HUDEP-2 (cell line): ENCODE measurements around the gene AAK1.
"Not testable (repeated sequence)": the region's sequence is repeated elsewhere in the genome, so short reads cannot be mapped to it uniquely, and the experiment has no call there.

Experiments
- DNase-seq, 76 experiments: peaks; one replicate each; lab custom pipeline; 2025; ENCODE audit not compliant: unreplicated experiment in 76 of 76; lab: John Stamatoyannopoulos, UW

Gene AAK1

DNA sequence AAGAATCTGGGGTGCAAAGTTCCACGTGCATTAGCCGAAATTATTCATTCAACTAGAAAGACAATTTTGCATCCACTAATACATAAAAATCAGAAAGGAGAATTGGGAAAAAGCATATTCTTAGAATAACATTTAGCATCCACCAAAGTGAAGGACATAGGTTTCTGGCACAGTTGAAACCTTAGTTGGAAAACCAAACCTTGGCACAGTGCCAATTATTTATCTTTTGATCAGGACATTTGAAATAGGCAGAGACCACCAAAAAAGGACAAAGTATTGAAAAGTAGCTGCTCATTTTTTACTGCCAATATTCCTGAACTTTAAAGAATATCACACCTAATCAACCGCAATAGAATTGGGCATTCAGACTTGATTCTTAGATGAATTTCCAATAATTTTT lies 180.8 kb downstream of the AAK1 start:
- no peak for DNase-seq

DNA sequence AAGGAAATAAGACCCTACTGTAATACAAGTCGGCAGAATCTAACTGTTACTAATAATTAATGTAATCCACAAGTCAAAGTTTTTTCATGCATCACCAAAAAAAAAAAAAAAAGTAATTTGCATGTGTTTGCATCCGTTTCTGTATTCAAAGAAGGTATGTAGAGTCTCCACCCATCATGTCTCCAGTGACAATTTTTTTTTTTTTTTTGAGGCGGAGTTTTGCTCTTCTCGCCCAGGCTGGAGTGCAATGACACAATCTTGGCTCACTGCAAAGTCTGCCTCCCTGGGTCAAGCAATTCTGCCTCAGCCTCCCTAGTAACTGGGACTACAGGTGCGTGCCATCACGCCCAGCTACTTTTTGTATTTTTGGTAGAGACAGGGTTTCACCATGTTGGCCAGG lies 182.1 kb downstream of the AAK1 start:
- DNase-seq: no peak

DNA sequence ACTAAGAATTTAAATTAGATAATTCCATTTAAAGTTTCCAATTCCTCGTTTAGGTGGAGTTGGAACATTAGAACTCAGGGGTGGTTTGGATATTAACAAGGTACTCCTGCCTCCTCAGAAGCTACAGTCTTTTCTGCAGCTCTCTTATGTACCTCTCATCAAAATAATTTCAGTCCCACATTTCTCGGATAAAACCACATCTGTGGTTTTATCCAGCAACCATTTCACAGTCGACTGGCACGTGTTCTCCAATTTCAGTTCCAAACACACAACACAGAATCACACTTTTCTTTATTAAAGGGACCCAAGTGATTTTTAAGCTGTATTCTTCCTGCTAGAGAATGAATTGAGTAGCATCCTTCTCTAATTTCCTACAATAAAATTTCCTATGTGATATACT lies 183.6 kb downstream of the AAK1 start:
- DNase-seq: no peak

DNA sequence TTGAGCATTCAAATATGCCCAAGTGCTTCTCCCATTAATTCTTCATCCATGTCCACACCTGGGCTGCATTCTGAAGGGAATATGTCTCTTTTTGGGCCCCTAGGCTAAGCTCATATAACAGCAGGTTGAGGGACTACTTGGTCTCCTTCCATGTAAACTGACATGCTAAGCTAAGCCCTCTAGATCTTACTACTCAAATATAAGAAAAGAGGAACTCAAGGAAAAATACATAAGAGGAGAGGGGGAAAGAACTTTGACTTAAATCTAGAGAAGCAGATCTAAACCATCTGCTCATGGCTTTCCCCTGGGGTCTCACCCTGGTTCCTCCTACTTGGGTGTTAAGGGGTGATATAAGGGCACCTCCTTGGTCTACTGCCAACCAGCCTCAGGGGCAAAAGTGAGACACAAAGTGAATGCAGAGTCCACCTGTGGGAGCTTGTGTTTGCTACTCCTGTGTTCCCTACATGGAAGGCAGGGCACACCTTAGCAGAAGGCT lies 186.5 kb downstream of the AAK1 start:
- no peak for DNase-seq

DNA sequence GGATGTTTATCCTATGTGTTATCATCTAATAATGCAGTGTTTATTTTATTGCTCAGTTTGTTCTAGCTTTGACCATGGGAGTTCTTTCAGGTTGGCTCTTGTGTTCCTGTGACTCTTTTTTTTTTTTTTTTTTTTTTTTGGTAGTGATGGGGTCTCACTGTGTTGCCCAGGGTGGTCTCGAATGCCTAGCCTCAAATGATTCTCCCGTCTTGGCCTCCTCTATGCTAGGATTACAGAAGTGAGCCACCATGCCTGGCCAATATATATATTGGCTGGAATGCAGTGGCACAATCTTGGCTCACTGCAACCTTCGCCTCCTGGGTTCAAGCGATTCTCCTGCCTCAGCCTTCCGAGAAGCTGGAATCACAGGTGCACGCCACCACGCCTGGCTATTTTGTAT lies 187.4 kb downstream of the AAK1 start:
- DNase-seq: no peak

DNA sequence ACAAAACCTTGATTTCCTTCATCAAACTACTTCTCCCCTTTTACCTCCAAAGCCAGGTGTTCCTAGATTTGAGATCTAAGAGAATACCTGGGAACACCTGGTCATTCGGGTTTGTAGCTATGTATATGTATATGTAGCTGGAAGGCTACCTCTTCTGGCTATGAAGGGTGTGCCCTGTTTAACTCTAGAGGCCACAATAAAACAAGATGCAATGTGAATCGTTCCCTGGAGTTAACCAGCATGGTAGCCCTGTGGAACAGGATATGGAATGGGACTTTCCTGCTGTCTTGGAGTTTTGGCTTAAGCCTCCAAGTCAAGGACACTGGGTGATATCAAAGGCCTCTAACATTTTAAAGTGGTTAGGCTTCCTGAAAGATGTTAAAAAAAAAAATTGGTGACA lies 188.6 kb downstream of the AAK1 start:
- no peak for DNase-seq

DNA sequence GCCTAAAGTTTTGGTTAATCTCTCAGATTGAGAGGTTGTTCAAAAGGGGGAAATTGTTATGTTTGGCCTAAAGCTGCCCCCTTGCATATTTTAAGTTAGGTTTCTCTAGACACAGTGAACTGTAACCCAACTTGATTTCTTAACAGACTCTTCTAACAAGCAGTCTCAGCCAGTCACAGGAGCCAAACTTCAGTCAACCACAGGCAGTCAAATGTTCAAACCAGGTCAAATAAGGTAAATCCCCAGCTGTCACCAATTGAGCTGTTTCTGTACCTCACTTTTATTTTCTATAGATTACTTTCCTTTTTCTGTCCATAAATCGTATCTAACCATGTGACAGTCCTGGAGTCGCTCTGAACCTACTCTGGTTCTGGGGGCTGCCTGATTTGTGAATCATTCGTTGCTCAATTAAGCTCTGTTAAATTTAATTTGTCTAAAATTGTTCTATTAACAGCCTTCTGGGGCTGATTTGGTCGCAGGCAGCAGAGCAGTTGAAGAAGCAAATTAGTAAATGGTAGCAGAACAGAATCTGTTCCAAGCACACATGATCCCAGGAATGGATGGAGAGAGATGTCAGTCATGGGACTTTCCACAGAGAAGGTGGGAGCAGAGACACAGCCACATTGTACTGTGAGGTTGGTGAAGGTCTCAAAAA lies 189.9 kb downstream of the AAK1 start:
- DNase-seq: no peak

DNA sequence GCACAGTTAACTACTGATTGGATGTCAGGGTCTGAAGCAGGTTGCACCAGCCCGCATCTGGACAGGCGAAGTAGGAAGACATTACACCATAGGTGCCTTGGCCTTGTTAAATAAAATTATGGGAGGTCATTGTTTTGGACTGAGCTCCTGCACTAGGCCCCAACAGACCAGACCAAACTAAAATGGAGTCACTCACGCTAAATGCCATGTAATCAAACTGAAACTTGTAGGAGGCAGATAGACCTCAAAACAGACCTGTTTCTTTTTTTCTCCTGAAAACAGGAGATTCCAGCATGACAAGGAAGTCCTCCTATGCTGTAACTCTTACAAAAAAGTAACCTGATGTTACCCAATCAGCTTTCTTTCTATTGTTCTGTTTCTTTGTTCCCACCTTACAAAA lies 190.9 kb downstream of the AAK1 start:
- no peak for DNase-seq

DNA sequence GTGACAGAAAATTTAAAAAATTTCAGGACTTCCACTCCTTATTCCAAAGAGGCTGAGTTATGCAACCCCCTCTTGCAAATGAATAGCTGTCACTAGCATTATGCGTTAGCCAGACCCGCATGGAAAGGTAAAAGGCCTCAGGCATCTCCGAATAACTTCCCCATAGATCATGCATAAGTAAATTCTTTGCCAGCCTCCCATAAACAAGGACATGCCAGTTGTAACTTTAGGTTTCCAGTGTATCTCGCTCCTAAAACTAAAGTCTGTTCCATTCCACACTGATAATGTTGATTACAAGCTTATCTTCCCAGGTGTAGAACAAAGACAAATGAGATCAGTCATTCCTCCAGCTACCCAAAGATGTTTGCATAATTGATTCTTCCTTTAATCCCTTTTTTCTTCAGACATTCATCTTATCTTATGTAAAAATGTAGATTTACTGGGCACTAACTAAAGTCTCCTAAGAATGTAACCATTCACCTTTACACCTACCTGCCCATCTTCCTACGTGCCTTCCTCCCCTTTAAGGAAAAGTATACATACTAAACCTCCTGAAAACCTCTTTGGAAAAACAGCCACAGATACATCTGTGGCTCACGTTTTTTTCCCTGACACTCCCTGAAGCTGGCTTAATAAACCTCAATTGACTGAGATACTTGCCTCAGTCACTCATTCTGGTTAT lies 192.7 kb downstream of the AAK1 start:
- DNase-seq: no peak

DNA sequence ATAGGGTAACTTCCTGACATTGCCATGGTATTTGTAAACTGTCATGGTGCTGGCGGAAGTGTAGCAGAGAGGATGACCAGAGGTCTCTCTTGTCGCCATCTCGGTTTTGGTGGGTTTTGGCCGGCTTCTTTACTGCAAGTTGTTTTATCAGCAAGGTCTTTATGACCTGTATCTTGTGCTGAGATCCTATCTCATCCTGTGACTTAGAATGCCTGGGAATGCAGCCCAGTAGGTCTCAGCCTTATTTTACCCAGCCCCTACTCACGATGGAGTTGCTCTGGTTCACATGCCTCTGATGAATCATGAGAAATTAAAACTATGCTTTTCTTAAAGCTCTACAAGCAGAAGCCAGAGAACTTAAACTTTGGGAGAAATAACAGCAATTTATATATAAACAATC lies 193.6 kb downstream of the AAK1 start:
- no peak for DNase-seq

DNA sequence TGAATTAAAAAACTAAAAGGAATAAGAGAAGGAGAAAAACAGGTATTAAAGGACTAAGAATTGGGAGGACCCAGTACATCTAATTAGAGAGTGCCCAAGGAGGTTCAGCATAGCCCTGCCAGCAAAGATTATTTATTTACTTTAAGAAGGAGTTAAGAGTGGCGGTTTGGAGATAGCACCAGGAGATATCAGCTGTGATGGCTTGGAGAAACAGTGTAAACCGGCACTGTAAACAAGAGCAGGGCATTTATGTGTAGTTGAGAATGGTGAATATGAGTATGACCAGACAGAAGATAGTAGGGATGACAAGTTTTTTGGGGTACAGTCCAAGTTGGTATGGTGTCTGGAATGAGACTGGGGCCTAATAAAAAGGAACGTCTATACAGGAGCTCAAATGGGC lies 199.9 kb downstream of the AAK1 start:
- DNase-seq: not testable (repeated sequence)

DNA sequence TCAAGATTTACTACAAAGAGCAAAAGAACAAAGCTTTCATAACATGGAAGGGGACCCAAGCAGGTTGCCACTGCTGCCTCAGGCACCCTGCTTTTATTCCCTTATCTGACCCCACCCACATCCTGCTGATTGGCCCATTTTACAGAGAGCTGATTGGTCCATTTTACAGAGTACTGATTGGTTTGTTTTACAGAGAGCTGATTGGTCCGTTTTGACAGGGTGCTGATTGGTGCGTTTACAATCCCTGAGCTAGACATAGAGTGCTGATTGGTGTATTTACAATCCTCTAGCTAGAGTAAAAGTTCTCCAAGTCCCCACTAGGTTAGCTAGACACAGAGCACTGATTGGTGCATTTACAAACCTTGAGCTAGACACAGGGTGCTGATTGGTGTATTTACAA lies 204.0 kb downstream of the AAK1 start:
- not testable (repeated sequence) for DNase-seq

DNA sequence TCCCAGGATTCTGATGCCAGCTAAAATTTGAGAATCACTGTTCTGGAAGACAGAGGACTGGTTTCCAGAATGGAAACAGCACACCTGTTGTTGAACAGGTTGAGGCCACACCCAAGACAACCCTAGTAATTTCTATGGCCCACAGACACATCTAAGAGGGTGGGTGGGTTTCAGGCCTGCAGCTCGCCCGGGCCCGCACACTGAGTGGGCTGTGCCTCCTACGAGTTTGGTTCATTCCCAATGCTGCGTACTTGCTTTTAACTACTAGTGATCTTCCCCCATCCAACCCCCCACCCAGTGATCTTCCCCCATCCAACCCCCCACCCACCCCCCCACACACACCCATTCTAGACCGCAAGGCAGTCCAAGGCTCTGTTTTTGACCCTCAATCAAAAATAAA lies 205.0 kb downstream of the AAK1 start:
- no peak for DNase-seq

DNA sequence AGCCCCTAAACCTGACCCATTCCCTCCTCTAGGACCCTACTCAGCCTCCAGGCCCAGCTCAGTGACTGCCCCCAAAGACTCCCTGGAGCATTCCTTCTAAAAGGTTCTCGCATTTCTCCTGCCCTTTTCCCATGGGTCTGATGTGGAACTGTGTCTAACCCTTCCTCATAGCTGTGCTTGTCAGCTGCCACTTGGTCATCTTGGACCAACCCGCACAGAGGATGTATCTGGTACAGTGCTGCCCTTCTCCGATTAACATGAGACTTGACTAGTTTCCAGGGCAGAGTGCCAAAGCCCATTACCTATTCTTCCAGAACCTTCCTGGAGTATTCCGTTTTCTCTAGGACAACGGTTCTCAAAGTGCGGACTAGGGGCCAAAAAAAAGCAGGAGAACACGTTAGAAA lies 205.8 kb downstream of the AAK1 start:
- DNase-seq: peak in 3 of 76 experiments; percentile 5 to 35 (median 24)

DNA sequence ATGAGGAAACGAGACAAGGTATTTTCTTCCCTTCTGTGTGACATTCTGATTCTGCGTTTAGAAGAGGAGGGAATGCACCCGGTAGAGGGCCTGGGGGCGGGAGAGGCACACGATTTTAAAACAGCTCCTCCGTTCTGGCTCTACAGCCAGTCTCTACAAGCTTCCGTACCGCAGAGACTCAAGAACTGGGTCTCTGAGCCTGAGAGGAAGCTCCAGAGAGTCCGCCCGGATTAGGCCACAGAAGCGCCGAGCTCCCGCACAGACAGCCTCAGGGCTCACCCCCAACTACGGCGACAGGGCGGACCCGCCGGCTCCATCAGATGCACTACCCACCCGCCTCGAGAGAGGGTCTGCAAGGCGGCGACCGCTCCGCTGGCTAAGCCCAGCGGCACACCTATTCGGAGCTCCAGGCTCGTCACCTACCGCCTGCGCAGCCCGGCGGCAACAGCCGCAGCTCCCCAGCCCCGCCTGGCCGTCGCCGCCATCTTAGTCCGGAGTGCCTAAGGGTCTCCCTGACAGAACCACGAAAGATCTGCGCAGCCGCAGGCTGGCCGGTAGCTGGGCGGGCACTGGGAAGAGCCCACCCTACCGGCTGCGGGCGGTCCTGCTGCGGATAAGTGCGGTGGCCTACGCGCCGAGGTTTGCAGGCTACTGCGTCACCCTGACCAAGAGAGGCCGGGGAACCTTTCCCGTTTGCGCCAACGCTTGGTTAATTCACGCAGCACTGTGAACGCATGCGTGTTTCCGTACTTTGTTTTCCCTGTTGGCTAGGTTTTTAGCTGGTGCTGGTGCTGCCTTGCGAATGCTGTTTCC lies 206.4 kb downstream of the AAK1 start, which contains the start of gene NFU1:
NFU1 (minus strand) TSS at position 498 of the 813 bp plus-strand sequence; CDS start at position 485, 13 bp downstream.
- peak in 75 of 76 experiments; percentile 17 to 90 (median 76) for DNase-seq

DNA sequence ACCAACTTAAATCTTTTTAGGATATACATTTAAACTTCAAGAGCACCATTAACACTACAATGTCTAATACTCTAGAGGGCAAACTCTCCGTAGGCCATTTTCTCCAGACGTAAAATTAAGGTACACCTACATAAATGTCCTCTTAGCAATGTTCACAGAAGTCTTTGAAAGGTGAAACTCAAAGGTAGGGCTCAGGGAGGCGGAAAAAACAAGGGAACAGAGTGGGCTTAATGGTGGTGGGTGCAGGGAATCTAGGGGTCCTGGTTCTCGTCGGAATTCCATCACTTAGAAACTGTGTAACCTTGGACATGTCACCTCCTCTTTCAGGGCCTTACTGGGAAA lies 207.0 kb downstream of the AAK1 start:
- peak in 2 of 76 experiments; percentile 32 to 51 for DNase-seq

DNA sequence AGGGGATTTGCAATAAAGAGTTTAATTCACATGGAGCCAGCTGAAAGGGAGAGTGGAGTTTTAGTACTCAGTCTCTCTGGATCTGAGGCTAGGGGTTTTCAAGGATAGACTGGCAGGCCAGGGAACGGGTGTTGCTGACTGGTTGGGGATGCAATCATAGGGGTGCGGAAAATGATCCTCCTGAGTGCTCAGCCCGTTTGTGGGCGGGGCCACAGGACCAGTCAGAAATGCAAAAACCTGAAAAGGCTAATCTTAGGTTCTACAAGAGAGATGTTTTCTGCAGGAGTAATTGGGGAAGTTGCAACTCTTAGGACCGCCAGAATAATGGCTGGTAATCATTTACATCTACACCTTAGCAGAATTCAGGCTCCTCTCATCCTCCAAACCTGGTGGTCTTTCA lies 208.8 kb downstream of the AAK1 start:
- no peak for DNase-seq

DNA sequence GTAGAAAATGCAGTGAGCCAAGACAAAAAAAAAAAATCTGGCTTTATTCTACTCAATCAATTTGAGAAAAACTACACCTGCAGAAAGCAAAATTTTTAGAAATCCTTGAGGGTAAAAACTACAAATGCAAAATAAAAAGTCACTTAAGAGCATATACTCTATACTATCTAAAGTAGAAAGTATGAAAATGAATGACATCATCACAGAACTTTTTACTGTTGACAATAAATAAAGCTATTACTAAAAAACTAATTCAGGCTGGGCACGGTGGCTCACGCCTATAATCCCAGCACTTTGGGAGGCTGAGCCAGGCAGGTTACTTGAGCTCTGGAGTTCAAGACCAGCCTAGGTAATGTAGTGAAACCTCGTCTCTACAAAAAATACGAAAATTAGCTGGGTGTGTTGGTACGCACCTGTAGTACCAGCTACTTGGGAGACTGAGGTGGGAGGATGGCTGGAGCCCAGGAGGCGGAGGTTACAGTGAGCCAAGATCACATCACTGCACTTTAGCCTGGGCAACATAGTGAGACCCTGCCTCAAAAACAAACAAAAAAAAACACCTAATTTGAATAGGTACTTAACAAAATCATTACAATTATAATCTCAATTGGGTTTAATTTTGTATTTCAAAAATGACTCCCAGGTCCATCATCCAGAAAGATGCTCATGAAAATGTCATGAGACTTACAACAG lies 213.9 kb downstream of the AAK1 start:
- no peak for DNase-seq

DNA sequence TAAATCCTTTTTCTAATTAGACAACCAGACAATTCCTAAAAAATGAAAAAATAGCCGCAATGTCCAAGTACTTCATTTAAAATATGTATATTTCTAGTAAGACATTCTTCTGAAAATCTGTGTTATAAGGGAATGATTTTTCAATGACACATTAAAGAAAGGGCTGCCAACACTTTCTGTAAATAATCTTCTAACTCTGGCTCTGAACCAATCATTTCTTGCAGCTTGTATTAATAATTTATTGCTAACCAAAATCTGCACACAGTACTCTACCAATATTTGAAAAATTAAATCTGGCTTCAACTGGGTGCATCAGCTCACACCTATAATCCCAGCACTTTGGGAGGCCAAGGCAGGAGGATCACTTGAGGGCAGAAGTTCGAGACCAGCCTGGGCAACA lies 214.6 kb downstream of the AAK1 start:
- no peak for DNase-seq

DNA sequence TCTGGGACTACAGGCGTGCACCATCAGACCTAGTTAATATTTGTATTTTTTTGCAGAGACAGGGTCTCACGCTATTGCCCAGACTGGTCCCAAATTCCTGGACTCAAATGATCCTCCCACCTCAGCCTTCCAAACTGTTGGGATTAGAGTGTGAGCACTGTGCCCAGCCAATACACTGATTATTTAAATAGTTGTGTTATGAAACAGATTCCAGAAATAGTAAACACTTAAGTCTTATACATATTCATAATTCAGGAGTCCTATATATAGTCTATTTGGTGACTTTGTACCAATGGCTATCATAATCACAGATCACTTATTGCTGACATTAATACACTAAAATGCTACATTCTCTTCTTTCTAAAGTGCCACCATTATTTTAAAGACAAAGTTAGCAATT lies 219.1 kb downstream of the AAK1 start:
- DNase-seq: no peak

DNA sequence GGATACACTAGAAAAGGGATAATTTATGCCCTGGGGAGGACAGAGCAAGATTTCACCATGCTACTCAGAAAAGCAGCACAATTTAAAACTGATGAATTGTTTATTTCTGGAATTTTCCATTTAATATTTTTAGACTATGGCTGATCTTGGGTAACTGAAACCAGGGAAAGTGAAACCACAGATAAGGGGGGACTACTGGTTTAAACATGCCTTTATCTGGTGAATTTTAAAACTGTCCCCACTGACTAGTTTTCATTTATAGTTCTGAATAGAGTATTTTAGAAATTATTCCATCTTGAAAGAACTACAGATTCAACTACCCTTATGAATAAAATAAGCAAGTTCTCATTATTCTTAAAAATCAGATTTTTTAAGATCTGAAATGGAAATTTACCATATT lies 221.3 kb downstream of the AAK1 start:
- no peak for DNase-seq
